Subcutaneous adipose tissue (tissue), 4 donors: ENCODE data around the gene LCLAT1. TPM values are rescaled to one million over a fixed set of nuclear protein-coding genes. Genes with fewer than 3 reads are reported as not detected.

ENCODE experiments used
- CTCF ChIP-seq: fragments of 450-650 bp; IDR thresholded peaks from one replicate; pipeline ENCODE4 v1.5.1; 2016; ENCODE audit warnings: low read depth, mild to moderate bottlenecking, control low read depth, antibody characterized with exemption, moderate library complexity
- total RNA-seq, 4 donors: library from RNA; depleted of rRNA; stranded (reverse); fragments of >200 nt; gene quantifications; one replicate each; pipeline ENCODE4 v1.1.0, GENCODE V29; 2016

LCLAT1 gene
- total RNA-seq, 4 donors from 2014 or later: 4.0 to 12.4 (median 7.6) TPM

- TF ChIP-seq CTCF: no peak
These were observed 102.0 kb downstream of the LCLAT1 start for GRCh38 chr2:30549096-30549495.

GRCh38 chr2:30559544-30560275 is 112.7 kb downstream of the LCLAT1 start:
- no peak for TF ChIP-seq CTCF

- TF ChIP-seq CTCF: no peak
These were observed 114.3 kb downstream of the LCLAT1 start for GRCh38 chr2:30561349-30561748.

GRCh38 chr2:30565851-30566358 is 118.9 kb downstream of the LCLAT1 start:
- no peak for TF ChIP-seq CTCF

GRCh38 chr2:30566631-30567030 is 119.6 kb downstream of the LCLAT1 start:
- TF ChIP-seq CTCF: no peak

GRCh38 chr2:30567317-30567716 is 120.3 kb downstream of the LCLAT1 start:
- no peak for TF ChIP-seq CTCF

GRCh38 chr2:30569946-30570345 is 122.9 kb downstream of the LCLAT1 start:
- no peak for TF ChIP-seq CTCF
